NT2/D1 (cell line): Measurements from ENCODE around the gene SMARCC2.

Experiments used
- SUZ12 ChIP-seq: IDR thresholded peaks from 2 replicates; pipeline ENCODE4 v1.6.1; 2011; ENCODE audit not compliant: insufficient read length, insufficient read depth; ENCODE audit errors: extremely low read depth
- YY1 ChIP-seq: IDR thresholded peaks from 2 replicates; pipeline ENCODE4 v1.6.1; 2011; ENCODE audit not compliant: insufficient read length, insufficient read depth

DNA sequence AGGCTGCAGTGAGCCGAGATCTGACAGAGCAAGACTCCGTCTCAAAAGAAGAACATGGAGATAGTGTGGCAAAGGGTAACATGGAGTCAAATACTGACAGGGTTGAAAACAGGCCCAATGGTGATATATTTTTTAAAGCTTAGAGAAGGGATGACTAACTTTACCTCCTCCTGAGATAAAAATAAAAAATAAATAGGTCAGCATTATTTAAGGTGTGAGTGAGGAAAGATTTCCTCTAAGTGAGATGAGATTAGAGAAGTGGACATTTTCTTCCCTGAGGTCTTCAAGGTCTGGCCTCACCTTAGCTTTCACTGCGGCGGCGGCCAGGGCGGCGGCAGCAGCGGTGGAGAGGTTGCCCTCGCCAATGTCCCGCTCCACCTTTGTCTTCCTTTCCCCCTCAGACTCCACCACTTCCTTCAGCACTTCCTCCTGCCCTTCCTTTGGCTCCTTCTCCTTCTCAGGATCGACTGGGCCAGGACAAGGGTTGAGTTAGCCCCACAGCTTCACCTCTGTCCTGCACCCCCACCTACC is 20.0 kb downstream of the SMARCC2 start:
- TF ChIP-seq SUZ12, result no peak
- TF ChIP-seq YY1, result no peak
